Keratinocyte (primary cell): ENCODE results near the gene WNT7A.

Experiments used
- CTCF ChIP-seq, 3 experiments: IDR thresholded peaks in 1 of 3; conservative IDR thresholded peaks in 1 of 3; optimal IDR thresholded peaks in 1 of 3; 2 replicates in 2 of 3; 3 replicates in 1 of 3; pipeline versions ENCODE3 to v1.5.1; 2011; ENCODE audit warnings: low read length in 3 of 3, mild to moderate bottlenecking in 3 of 3, moderate library complexity in 2 of 3, control low read depth in 1 of 3, inconsistent platforms in 1 of 3; ENCODE audit not compliant: insufficient read depth in 2 of 3; ENCODE audit errors: extremely low read depth in 1 of 3
- EZH2 ChIP-seq: IDR thresholded peaks from one replicate; pipeline ENCODE4 v1.6.1; 2012; ENCODE audit warnings: inconsistent platforms, mild to moderate bottlenecking, low read length, moderate library complexity

DNA sequence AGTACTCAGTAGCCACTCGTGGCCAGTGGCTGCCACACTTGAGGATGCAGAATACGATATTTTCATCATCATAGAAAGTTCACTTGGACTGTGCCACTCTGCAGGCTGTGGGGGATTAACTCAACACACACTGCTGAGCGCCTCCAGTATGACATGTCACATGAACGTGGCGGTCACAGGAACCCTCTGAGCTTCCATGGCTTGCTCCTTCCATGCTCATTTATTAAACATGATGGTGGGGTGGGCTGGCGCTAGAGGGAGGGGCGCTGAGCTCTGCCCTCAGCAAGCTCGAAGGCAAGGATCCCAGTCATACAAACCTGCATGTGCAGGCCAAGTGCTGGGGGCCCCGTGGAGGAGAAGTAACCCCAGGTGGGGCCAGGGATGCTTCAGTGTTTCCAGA lies 85.5 kb downstream of the WNT7A start:
- TF ChIP-seq CTCF (optimal IDR thresholded peaks at IDR 0.05 in 1 of 3, IDR thresholded peaks at IDR 0.05 in 1 of 3, conservative IDR thresholded peaks at IDR 0.05 in 1 of 3; ENCODE audit: extremely low read depth in 1 of 3, insufficient read depth in 2 of 3, low read length in 3 of 3): no peak
- no peak for TF ChIP-seq EZH2
